ENCODE data around the gene SERPINA6. TPM values are rescaled to one million over a fixed set of nuclear protein-coding genes. Genes with fewer than 3 reads are reported as not detected.

The SERPINA6 gene
- total and polyA plus RNA-seq, 4 donors = 0.18 to 0.77 (median 0.35) TPM

DNA sequence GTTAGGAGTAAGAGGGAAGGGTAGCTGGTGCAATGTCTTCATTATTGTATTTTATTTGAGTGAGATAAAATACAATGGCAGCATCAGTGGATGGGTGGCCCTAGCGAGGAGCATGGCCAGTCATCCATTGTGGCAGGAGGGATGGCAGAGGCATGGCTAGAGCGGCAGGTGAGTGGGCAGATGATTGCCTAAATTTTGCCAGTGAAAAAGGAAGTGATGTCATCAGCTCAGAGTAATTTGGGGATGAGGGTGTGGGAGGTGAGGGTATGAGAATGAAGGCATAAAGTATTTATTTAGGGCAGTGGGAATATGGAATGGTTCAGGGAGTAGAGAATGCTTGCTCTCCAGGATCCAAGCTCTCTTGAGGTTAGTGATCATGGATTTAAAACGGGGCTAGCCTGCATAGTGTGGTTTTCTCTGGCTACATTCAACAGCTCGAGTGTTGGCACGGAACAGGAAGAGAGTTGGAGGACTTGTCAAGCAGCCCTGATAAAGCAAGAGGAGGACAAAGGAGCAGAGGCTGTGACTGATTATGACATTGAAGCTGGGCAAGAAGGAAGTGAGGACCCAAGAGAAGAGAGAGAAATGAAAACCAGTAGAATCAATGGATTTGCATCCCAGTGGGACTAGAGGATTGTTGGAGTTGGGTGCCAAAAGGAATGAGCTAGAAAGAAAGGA, 18.7 kb upstream of the SERPINA6 start:
- H3K36me3 ChIP-seq (ENCODE audit: control insufficient read depth in 4 of 4, insufficient read depth in 4 of 4, low read length in 4 of 4) = no peaks in the 10 kb centered on the region
- WGBS, 2 donors = 38 to 43% methylated on average over 5 of the region's 5 CpGs
- ATAC-seq (ENCODE audit: insufficient read depth, low FRiP score) (no peak), DNase-seq (no peak)
- peaks cover 0 to 13% (median 4%) of the 10 kb centered on the region in 5 donors for H3K4me1 ChIP-seq (ENCODE audit: control insufficient read depth in 5 of 5, insufficient read depth in 5 of 5, low read length in 5 of 5)
- TF ChIP-seq, protein P1, sequence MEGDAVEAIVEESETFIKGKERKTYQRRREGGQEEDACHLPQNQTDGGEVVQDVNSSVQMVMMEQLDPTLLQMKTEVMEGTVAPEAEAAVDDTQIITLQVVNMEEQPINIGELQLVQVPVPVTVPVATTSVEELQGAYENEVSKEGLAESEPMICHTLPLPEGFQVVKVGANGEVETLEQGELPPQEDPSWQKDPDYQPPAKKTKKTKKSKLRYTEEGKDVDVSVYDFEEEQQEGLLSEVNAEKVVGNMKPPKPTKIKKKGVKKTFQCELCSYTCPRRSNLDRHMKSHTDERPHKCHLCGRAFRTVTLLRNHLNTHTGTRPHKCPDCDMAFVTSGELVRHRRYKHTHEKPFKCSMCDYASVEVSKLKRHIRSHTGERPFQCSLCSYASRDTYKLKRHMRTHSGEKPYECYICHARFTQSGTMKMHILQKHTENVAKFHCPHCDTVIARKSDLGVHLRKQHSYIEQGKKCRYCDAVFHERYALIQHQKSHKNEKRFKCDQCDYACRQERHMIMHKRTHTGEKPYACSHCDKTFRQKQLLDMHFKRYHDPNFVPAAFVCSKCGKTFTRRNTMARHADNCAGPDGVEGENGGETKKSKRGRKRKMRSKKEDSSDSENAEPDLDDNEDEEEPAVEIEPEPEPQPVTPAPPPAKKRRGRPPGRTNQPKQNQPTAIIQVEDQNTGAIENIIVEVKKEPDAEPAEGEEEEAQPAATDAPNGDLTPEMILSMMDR (IDR thresholded peaks at IDR 0.05; ENCODE audit: control extremely low read depth, extremely low read depth) = no peak
- no peak overlapping the region for H3K4me3 ChIP-seq
- no peaks in the 10 kb centered on the region for H3K9me3 ChIP-seq (ENCODE audit: control insufficient read depth in 4 of 4, insufficient read depth in 3 of 4, low read length in 3 of 4)
- H3K27ac ChIP-seq (ENCODE audit: low read depth in 1 of 2, low read length in 1 of 2) = no peak overlapping the region
- H3K9ac ChIP-seq (ENCODE audit: insufficient read depth in 1 of 2, low read length in 2 of 2) = no peak overlapping the region
- no peaks in the 10 kb centered on the region for H3K27me3 ChIP-seq (ENCODE audit: control insufficient read depth in 3 of 3, insufficient read depth in 3 of 3, low read length in 2 of 3)

DNA sequence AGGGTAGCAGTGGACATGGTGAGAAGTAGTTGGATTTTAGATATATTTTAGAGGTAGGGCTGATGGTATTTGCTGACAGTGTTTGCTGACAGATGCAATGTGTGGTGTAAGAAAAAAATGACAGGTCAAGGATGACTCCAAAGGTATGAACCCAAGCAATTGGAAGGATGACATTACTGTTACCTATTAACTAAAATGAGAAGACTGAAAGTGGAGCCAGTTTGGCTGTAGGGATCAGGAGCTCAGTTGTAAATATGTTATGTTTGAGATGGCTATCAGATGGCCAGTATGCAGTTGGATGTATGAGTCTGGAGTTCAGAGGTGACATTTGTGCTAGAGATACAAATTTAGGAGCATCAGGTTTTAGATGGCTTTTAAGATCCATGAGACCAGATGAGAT, 17.4 kb upstream of the SERPINA6 start:
- H3K9me3 ChIP-seq (ENCODE audit: control insufficient read depth in 4 of 4, insufficient read depth in 3 of 4, low read length in 3 of 4) = no peaks in the 10 kb centered on the region
- H3K4me1 ChIP-seq (ENCODE audit: control insufficient read depth in 5 of 5, insufficient read depth in 5 of 5, low read length in 5 of 5) = peaks cover 0 to 13% (median 4%) of the 10 kb centered on the region in 5 donors
- no peaks in the 10 kb centered on the region for H3K27me3 ChIP-seq (ENCODE audit: control insufficient read depth in 3 of 3, insufficient read depth in 3 of 3, low read length in 2 of 3)
- H3K9ac ChIP-seq (ENCODE audit: insufficient read depth in 1 of 2, low read length in 2 of 2) = no peak overlapping the region
- H3K27ac ChIP-seq (ENCODE audit: low read depth in 1 of 2, low read length in 1 of 2) = no peak overlapping the region
- TF ChIP-seq, protein P1 (IDR thresholded peaks at IDR 0.05; ENCODE audit: control extremely low read depth, extremely low read depth) = no peak
- DNase-seq (no peak), ATAC-seq (ENCODE audit: insufficient read depth, low FRiP score) (no peak)
- H3K36me3 ChIP-seq (ENCODE audit: control insufficient read depth in 4 of 4, insufficient read depth in 4 of 4, low read length in 4 of 4) = no peaks in the 10 kb centered on the region
- no peak overlapping the region for H3K4me3 ChIP-seq

GRCh38 chr14:94338023-94338422, 14.9 kb upstream of the SERPINA6 start:
- no peak overlapping the region for H3K27ac ChIP-seq (ENCODE audit: low read depth in 1 of 2, low read length in 1 of 2)
- ATAC-seq (ENCODE audit: insufficient read depth, low FRiP score) (no peak), DNase-seq (no peak)
- TF ChIP-seq, protein P1 (IDR thresholded peaks at IDR 0.05; ENCODE audit: control extremely low read depth, extremely low read depth) = no peak
- H3K9me3 ChIP-seq (ENCODE audit: control insufficient read depth in 4 of 4, insufficient read depth in 3 of 4, low read length in 3 of 4) = no peaks in the 10 kb centered on the region
- H3K4me3 ChIP-seq = no peak overlapping the region
- 83 to 89% methylated on average over 2 of the region's 2 CpGs for WGBS, 2 donors
- no peaks in the 10 kb centered on the region for H3K27me3 ChIP-seq (ENCODE audit: control insufficient read depth in 3 of 3, insufficient read depth in 3 of 3, low read length in 2 of 3)
- no peaks in the 10 kb centered on the region for H3K36me3 ChIP-seq (ENCODE audit: control insufficient read depth in 4 of 4, insufficient read depth in 4 of 4, low read length in 4 of 4)
- H3K4me1 ChIP-seq (ENCODE audit: control insufficient read depth in 5 of 5, insufficient read depth in 5 of 5, low read length in 5 of 5) = peaks cover 0 to 13% (median 4%) of the 10 kb centered on the region in 5 donors
- no peak overlapping the region for H3K9ac ChIP-seq (ENCODE audit: insufficient read depth in 1 of 2, low read length in 2 of 2)

GRCh38 chr14:94337274-94337673, 14.1 kb upstream of the SERPINA6 start:
- no peaks in the 10 kb centered on the region for H3K36me3 ChIP-seq (ENCODE audit: control insufficient read depth in 4 of 4, insufficient read depth in 4 of 4, low read length in 4 of 4)
- WGBS, 2 donors = 78 to 81% methylated on average over 6 of the region's 6 CpGs
- DNase-seq = no peak
- TF ChIP-seq, protein P1 (IDR thresholded peaks at IDR 0.05; ENCODE audit: control extremely low read depth, extremely low read depth) = no peak
- no peak overlapping the region for H3K4me3 ChIP-seq
- peaks cover 0 to 7% (median 4%) of the 10 kb centered on the region in 5 donors for H3K4me1 ChIP-seq (ENCODE audit: control insufficient read depth in 5 of 5, insufficient read depth in 5 of 5, low read length in 5 of 5)
- no peak for ATAC-seq (ENCODE audit: insufficient read depth, low FRiP score)
- H3K27me3 ChIP-seq (ENCODE audit: control insufficient read depth in 3 of 3, insufficient read depth in 3 of 3, low read length in 2 of 3) = no peaks in the 10 kb centered on the region
- H3K27ac ChIP-seq (ENCODE audit: low read depth in 1 of 2, low read length in 1 of 2) = no peak overlapping the region
- no peaks in the 10 kb centered on the region for H3K9me3 ChIP-seq (ENCODE audit: control insufficient read depth in 4 of 4, insufficient read depth in 3 of 4, low read length in 3 of 4)
- no peak overlapping the region for H3K9ac ChIP-seq (ENCODE audit: insufficient read depth in 1 of 2, low read length in 2 of 2)

Measured in lung (tissue), 12 donors.